GM06990 (cell line): ENCODE measurements around the gene CCDC142.
"Not testable (repeated sequence)": the region's sequence is repeated elsewhere in the genome, so short reads cannot be mapped to it uniquely, and the experiment has no call there.

Experiments
- DNase-seq: peaks from one replicate; pipeline ENCODE4 v3.0.0-alpha.2; 2011; ENCODE audit not compliant: insufficient read length; ENCODE audit errors: extremely low read depth
- H3K27me3 ChIP-seq: replicated peaks from 2 replicates; pipeline ENCODE4 v1.6.0; 2011; ENCODE audit warnings: low read length; ENCODE audit not compliant: control insufficient read depth, insufficient read depth
- H3K36me3 ChIP-seq: 2 replicates; pipeline ENCODE4 v1.5.1; 2011; ENCODE audit warnings: low read length; ENCODE audit not compliant: control insufficient read depth, insufficient read depth
- H3K4me3 ChIP-seq: replicated peaks from 2 replicates; pipeline ENCODE4 v1.5.1; 2011; ENCODE audit warnings: low read depth, mild to moderate bottlenecking, control low read depth, low read length
- CTCF ChIP-seq: IDR thresholded peaks from 2 replicates; pipeline ENCODE4 v1.5.1; 2011; ENCODE audit warnings: low read length, control low read depth, mild to moderate bottlenecking, inconsistent platforms; ENCODE audit not compliant: insufficient read depth, poor library complexity, severe bottlenecking

Gene CCDC142

GRCh38 chr2:74464406-74464805 lies 18.4 kb downstream of the CCDC142 start:
- H3K27me3 ChIP-seq: no peaks in the 10 kb centered on the region
- H3K36me3 ChIP-seq: peaks cover 14% of the 10 kb centered on the region
- peak overlapping the region; percentile 94 for H3K4me3 ChIP-seq
- no peak for DNase-seq
- TF ChIP-seq CTCF: no peak

GRCh38 chr2:74462786-74463105 lies 20.1 kb downstream of the CCDC142 start:
- Histone ChIP-seq H3K36me3 (peaks cover 14% of the 10 kb centered on the region), H3K27me3 (no peaks in the 10 kb centered on the region), H3K4me3 (no peak overlapping the region)
- no peak for DNase-seq
- TF ChIP-seq CTCF: no peak

DNA sequence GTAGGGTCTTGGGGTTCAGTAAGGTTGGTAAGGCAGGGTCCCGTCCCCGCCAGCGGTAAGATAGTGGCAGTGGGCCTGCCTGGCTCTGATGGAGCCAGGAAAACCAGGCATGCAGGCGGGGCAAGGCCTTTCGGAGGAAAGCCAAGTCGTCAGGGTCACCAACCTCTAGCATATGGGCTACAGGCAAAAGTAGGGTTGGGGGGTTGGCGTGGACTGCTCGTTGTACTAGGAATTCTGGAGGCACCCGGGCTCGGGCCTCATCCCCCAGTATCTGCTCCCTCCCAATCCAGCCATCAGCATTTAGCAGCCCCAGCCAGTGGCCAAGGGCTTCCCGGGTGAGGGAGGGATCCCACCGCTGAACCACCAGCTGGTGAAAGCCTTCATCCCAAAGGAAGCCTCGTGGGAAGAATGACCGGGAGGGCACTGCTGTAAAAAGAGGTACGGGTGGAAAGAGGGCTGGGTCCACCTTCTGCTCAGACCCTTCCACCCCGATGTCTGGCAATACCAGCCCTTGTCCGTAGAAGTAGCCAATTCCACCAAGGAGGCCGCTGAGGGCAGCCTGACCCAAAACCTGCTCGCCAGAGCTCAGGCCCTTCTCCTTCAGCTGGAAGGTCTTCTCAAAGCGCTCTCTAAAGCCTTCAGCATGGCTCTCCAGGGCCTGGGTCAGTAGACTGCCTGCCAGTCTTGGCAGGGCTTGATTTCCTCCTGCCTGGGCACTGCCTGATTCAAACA lies 20.6 kb downstream of the CCDC142 start:
- no peak for DNase-seq
- Histone ChIP-seq H3K4me3 (no peak overlapping the region), H3K27me3 (no peaks in the 10 kb centered on the region), H3K36me3 (peaks cover 14% of the 10 kb centered on the region)
- no peak for TF ChIP-seq CTCF

DNA sequence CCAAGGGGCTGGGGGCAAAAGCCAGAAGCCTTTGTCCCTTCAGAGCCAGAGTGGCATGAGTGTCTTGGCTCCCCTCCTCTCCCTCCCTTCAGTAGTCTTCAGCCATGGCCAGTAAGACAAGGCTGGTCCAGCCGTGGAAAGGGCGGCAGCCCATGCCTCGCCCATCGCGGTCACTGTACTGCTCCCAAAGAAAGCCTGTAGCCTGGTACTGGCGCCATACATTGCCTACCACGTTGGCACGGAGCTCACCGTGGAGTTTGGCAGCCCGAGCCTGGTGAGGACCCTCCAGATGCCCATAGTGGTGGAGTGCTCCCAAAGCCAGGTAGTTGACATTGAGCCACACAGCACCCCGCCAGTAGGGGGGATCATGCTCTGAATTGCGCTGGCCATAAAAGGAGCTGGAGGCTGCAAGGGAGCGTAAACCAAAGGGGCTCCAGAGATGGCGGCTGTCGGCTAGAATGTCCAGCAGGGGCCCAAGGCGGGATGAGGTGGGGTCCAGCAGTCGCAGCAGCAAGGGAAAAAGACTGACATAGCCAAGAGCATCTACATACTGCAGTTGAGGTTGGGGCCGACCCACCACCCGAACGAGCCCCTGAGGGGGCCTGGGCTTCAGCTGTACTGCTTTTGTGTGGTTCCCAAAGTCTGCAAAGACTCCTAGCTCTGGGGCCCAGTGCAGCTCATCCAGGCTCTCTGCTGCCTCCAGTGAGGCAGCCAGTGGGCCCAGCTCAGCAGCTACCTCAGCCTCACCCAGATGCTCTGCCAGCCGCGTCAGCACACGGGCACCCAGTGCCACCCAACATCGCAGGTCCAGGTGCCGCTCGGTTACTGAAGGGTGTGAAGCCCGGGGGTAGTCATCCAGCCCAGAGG lies 21.4 kb downstream of the CCDC142 start:
- H3K27me3 ChIP-seq: no peaks in the 10 kb centered on the region
- H3K36me3 ChIP-seq: peaks cover 14% of the 10 kb centered on the region
- peak; percentile 37 for TF ChIP-seq CTCF
- no peak overlapping the region for H3K4me3 ChIP-seq
- DNase-seq: no peak

GRCh38 chr2:74460187-74460586 lies 22.6 kb downstream of the CCDC142 start:
- not testable (repeated sequence) for H3K27me3 ChIP-seq, DNase-seq, H3K4me3 ChIP-seq
- H3K36me3 ChIP-seq: peaks cover 14% of the 10 kb centered on the region

DNA sequence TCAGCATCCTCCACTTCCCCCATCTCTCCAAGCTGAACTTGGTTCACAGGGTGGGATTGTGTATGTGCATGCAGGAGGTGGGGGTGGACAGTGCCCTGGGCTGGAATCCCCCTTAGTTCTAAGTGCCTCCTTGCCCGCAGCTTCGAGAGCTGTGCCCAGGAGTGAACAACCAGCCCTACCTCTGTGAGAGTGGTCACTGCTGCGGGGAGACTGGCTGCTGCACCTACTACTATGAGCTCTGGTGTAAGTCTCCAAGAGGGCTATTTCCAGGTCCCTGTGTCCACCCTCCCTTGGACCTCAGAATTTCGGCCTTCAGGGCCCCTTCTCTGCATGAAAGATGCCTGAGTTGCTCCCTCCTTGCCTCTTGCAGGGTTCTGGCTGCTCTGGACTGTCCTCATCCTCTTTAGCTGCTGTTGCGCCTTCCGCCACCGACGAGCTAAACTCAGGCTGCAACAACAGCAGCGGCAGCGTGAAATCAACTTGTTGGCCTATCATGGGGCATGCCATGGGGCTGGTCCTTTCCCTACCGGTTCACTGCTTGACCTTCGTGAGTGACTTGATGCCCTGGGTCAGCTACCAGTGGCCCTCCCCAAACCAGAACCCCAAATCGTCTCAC lies 23.2 kb downstream of the CCDC142 start:
- not testable (repeated sequence) for DNase-seq, H3K27me3 ChIP-seq
- Histone ChIP-seq H3K36me3 (peaks cover 14% of the 10 kb centered on the region), H3K4me3 (peak overlapping the region; percentile 98)
